Retinal pigment epithelial cell (primary cell): ENCODE data around the gene GAA.

Experiments used
- DNase-seq: peaks from one replicate; pipeline ENCODE4 v3.0.0-alpha.2; 2010; ENCODE audit warnings: low read depth
- H3K4me3 ChIP-seq: 2 replicates; pipeline ENCODE4 v1.5.1; 2011; ENCODE audit warnings: mild to moderate bottlenecking, low read length, control low read depth, moderate library complexity
- CTCF ChIP-seq: conservative IDR thresholded peaks from 2 replicates; pipeline ENCODE4 v1.5.1; 2011; ENCODE audit warnings: low read depth, low read length, control low read depth, inconsistent platforms

GAA gene

GRCh38 chr17:80108036-80108971 is 6.9 kb downstream of the GAA start:
- DNase-seq, result no peak
- TF ChIP-seq CTCF, result no peak
- no peak overlapping the region for H3K4me3 ChIP-seq

- H3K4me3 ChIP-seq, result no peak overlapping the region
- no peak for DNase-seq
- no peak for TF ChIP-seq CTCF
Observed at GRCh38 chr17:80109066-80109660, 7.8 kb downstream of the GAA start.

- no peak for TF ChIP-seq CTCF
- no peak overlapping the region for H3K4me3 ChIP-seq
- no peak for DNase-seq
Observed at GRCh38 chr17:80109713-80110446, 8.5 kb downstream of the GAA start.

- no peak for TF ChIP-seq CTCF
- DNase-seq, result no peak
- H3K4me3 ChIP-seq, result no peak overlapping the region
Observed at GRCh38 chr17:80110447-80110812, 9.0 kb downstream of the GAA start.

GRCh38 chr17:80110927-80111701 is 9.7 kb downstream of the GAA start:
- no peak for DNase-seq
- TF ChIP-seq CTCF, result no peak
- H3K4me3 ChIP-seq, result no peak overlapping the region

GRCh38 chr17:80111702-80112470 is 10.5 kb downstream of the GAA start:
- DNase-seq, result no peak
- H3K4me3 ChIP-seq, result no peak overlapping the region
- TF ChIP-seq CTCF, result no peak
